OCI-M2 (cell line): ENCODE measurements around the gene TVP23B.
"Not testable (repeated sequence)": the region's sequence is repeated elsewhere in the genome, so short reads cannot be mapped to it uniquely, and the experiment has no call there.

ENCODE experiments used
- DNase-seq: peaks from one replicate; lab custom pipeline; 2025; ENCODE audit not compliant: unreplicated experiment; lab: John Stamatoyannopoulos, UW

TVP23B gene

DNA sequence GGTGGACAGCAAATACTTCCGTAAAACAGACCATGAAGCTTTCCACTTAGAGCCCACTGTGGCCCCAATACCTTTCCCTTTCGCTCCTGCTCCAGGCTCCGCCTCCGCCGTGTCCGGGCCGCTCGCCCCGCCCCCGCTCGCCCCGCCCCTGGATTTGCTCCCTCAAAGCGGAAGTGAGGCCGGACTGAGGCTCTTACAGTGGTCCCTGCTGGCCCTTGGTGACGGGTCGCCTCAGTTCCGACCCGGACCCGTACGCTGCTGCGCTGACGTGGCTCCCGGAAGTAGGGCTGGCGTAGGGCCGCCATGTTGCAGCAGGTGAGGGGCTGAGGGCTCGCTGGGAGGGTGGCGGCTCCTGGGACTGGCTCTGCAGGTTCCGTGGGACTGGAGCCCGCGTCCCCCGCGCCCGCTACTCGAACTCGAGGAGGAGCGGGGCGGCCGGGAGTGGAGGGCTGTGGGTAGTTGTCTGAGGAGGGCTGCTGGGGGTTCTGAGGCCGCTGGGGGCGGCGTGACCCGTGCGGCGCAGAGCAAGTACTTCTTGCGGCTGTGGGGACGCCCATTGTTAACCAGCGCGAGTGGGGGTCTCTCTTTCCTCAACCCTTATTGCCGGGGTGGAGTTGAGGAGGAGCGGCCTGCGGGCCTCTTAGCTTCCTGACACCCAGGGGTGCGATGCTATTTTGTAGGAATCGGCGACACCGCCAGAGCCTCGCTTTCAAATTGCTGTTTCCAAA is at the start of gene TVP23B:
TVP23B (plus strand) TSS at position 193 of the 728 bp plus-strand sequence; CDS start at position 304, 111 bp downstream.
- DNase-seq: peak; percentile 17

- not testable (repeated sequence) for DNase-seq
Measured at GRCh38 chr17:18732438-18732837, 48.5 kb upstream of the TVP23B start.

- not testable (repeated sequence) for DNase-seq
Measured at GRCh38 chr17:18733350-18733749, 47.6 kb upstream of the TVP23B start.

GRCh38 chr17:18739616-18740391 is 41.2 kb upstream of the TVP23B start:
- DNase-seq: not testable (repeated sequence)

DNA sequence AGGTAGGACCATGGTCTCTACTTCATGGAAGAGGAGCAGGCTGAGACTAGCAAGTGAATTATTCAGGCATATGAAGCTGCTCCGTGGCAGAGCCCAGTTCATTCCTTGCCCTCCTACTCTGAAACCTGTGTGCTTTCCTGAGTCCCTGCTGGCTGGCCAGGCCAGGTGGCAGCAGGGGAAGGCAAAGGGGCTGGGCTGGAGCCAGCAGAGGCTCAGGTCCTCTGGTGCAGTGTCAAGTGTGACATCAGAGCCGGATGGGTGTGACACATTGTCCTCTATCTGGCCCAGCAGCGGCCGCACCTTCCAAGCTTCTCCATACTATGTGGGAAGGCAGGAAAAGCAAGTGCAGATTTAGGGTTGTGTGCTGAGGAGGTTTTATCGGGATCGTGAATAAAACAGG is 39.8 kb upstream of the TVP23B start:
- DNase-seq: not testable (repeated sequence)

DNA sequence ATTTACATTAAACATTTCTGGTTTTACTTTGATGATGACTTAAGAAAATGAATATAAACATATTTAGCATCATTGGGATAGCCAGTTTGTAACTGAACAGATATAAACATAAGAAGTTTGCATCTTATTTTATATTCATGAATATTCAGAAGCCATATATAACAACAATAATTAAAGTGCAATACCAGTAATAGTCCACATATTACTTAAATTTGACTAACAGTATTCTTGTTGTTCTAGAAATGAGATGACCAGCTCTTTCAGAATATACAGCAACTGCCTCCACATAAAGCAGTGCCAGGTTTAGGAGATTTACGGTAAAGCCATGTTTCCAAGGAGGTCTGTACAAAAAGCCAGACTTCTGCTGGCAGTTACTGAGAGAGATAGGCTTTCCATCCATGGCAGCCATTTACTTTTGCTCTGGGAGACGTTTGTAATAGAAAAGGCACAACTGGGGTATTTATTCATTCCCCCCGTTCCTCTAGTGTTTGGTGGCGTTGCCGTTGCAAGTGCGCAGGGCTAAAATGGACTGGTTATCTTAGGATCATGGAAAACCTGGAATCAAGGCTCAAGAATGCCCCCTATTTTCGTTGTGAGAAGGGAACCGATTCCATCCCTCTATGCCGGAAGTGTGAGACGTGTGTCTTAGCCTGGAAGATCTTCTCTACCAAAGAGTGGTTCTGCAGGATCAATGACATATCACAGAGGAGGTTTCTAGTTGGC is 37.1 kb upstream of the TVP23B start, which contains the start of gene FBXW10:
FBXW10 (plus strand) TSS at position 356 of the 723 bp plus-strand sequence; CDS start at position 547, 191 bp downstream.
- not testable (repeated sequence) for DNase-seq

- not testable (repeated sequence) for DNase-seq
Measured at GRCh38 chr17:18744726-18745125, 36.3 kb upstream of the TVP23B start.

DNA sequence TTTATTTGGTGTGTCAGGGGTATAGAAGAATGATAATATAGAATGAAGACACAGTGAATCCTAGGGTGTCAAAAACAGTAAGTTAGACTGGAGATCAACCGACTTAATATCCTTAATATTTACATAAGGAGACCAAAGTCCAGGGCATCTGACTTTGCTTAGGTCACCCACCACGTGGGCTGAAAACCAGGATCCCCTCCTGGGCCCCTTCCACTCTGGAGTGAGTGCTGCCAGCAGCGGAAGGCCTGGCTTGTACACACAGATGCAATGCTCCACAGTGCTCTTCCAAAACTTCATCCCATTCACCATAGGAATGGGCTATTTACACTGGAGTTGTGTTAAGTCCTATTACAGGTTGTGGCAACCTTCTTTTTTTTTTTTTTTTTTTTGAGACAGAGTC is 34.4 kb upstream of the TVP23B start:
- not testable (repeated sequence) for DNase-seq

GRCh38 chr17:18747501-18747900 is 33.5 kb upstream of the TVP23B start:
- not testable (repeated sequence) for DNase-seq

DNA sequence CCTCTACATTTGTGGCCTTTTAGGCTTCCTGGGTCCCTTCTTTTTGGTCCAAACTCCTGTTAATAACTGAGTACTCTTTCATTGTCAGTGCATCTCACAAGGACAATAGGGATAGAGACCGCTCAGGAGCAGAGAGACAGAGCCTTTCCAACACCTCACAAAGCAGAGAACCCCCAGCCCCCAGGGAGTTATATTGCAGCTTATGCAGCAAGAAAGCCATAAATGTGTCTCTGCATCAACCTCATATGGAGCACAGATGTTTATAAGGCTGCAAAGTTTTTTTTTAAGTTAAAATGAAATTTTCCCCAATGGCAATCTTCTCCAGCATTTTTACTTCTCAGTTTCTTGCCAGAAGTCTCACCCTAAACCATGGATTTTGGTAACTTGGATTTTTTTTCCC is 30.7 kb upstream of the TVP23B start:
- DNase-seq: not testable (repeated sequence)

DNA sequence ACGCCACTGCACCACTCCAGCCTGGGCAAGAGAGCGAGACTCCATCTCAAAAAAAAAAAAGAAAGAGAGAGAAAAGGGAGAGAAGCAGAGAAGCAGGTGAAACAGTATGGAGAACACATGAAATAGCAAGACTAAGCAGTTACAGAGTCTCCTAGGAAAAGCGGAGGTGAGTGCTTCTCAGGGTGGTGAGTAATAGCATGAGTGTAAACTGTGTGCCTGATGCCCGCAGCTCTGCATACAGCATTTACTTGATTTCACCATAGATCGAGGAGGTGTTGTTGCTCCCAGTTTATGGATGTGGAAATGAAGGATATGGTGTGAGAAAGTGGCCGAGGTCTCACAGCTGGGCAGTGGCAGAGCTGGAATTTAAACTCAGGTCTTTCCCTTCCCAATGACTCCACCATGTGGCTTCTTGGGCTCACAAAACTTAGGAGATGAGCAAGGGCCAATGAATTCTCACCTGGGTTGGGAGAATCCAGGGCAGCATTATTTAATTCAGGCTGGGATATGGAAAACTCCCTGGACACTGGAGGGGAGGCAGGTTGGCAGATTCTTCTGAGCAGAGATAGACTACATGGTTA is 27.1 kb upstream of the TVP23B start:
- DNase-seq: not testable (repeated sequence)

DNA sequence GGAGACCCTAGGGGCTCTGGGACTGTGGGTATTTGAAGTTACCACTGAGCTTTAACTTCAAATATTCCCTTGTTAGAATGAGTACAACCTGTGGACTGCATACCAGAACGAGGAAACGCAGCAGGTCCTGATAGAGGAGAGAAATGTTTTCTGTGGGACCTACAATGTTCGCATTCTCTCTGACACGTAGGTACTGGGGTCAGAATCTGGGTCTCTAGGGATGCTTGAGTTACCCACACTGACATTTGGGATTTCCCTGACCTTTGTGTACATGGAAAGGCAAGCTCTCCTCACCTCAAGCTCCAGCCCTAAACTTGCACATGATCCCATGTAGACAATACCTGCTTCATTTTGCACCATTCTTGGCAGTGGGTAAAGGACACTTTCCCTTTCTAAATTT is 25.0 kb upstream of the TVP23B start:
- not testable (repeated sequence) for DNase-seq

GRCh38 chr17:18757368-18758044 is 23.5 kb upstream of the TVP23B start:
- DNase-seq: not testable (repeated sequence)

- DNase-seq: not testable (repeated sequence)
Measured at GRCh38 chr17:18758344-18758743, 22.6 kb upstream of the TVP23B start.

DNA sequence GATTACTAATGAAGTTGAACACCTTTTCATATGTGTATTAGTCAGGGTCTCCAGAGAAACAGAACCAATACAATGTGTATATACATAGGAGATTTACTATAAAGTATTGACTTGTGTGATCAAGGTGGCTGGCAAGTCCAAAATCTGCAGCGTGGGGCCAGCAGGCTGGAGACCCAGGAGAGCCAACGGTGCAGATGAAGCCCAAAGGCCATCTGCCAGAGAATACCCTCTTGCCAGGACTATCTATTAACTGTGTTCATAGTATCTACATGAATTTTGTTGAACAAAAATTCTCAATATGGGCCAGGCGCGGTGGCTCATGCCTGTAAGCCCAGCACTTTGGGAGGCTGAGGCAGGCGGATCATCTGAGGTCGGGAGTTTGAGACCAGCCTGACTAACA is 20.8 kb upstream of the TVP23B start:
- DNase-seq: not testable (repeated sequence)

DNA sequence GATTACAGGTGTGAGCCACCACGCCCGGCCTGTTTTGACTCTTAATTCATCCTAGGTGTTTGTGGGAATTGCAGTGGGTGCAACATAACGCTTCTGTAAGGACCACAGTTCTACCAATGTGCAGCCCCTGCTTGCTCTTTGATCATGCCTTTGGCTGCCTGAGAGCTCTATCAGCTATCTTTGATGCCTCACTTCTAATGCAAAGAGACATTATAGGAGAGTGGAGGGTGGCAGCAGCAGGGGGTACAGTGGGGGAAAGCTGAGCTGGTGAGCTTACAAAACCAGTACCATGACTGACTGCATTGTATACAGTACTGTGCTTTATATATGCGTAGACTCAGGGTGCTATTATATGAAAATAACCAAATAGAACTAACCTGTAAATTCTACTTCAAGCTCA is 10.4 kb upstream of the TVP23B start:
- DNase-seq: not testable (repeated sequence)

GRCh38 chr17:18771066-18771465 is 9.9 kb upstream of the TVP23B start:
- DNase-seq: not testable (repeated sequence)

DNA sequence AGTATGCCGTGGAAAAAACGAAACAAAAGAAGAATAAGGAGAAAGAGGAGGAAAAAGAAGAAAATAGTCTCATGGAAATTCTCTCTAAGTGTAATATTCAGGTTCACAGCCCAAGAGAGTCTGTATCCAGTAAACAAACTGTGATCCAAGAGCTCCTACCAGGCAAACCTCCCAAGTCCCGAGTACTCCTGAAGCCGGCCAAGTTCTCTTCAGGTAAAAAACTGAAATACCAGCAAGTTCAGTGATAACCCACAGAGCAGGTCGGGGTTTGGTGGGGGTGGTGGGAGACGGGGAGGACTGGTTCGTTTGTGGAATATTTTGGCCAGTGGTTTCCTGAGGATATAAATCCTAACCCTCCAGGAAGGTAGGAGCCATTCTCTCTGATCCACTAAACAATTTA is 8.5 kb upstream of the TVP23B start:
- no peak for DNase-seq

DNA sequence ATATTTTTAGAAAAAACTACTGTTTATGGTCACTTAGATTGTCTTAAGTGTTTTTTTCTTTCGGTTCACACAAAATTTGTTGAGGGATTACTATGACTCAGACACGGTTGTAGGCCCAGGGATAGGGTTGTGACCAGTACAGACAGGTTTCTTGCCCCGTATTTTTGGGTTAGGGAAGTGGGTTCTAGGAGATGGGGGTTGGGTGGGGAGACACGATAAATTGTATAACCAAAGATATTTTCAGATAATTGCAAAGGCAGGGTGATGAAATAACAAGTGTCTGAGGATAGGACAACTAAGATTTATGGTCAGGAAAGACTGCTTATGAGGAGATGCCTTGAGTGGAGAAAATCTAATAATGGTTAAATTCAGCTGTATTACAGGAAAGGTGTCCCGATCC is 822 bp downstream of the TVP23B start:
- not testable (repeated sequence) for DNase-seq

DNA sequence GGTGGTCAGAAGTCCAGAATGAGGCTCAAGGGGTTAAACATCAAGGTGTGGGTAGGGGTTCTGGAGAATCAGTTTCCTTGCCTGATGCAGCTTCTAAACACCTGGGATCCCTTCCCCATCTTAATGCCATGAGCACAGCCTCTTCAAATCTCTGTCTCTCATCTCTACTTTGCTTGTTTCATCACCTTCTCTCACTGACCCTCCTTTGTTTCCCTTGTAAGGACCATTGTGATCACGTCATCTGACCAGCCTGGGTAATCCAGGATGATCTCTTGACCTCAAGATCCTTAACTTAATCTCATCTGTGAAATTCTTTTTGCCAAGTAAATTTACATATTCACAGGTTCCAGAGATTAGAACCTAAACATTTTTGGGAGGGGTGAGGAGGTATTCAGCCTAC is 5.0 kb downstream of the TVP23B start:
- not testable (repeated sequence) for DNase-seq
